ENCODE results near the gene C2CD4C. TPM values are rescaled to one million over a fixed set of nuclear protein-coding genes. Genes with fewer than 3 reads are reported as not detected.

The C2CD4C gene
- total RNA-seq, 3 donors from 2014 or later = 0.17 to 1.7 (median 0.65) TPM

DNA sequence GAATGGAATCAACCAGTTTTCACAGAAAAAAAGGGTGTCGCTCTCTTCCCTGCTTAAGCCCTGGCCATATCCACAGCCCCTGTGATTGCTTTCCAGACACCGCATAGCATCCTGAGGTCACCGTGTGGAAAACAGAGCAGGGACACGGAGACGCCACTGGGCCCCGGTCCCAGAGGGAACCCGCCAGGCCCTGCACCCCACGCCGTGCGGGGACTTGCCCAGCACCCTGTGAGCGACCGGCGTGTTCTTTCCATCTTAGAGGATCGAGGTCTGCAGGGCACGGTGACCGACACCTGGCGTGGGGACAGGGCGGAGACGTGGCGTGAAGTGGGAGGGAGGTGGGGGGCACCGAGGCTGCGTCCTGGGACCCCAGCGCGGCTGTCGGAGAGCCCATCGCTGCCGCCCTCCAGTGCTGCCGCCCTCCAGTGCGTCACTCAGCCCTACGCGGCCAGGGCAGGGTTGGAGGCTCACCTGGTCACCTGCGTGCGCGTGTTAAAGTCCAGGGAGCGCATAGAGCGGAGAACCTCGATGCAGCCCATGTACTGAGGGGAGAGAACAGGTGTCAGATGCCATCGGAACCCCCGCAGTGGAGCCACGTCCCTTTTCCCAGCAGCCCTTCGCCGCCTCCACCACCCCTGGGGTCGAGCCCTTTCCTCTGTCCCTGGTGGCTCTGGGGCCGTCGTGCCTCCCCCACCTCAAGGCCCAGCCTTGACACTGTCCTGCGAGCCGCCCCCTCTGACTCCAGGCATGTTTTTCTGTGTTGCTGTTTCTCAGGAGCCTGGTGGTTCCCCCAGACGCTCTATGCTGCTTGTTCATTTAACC lies 31.7 kb upstream of the C2CD4C start:
- Histone ChIP-seq H3K4me3 (no peak overlapping the region), H3K4me1 (ENCODE audit: low read depth) (no peaks in the 10 kb centered on the region), H3K9me3 (no peaks in the 10 kb centered on the region), H3K36me3 (ENCODE audit: low read depth) (no peaks in the 10 kb centered on the region)
- intact Hi-C loops (cut with DNase I, micrococcal nuclease) = no loop called here
- TF ChIP-seq, protein P1, sequence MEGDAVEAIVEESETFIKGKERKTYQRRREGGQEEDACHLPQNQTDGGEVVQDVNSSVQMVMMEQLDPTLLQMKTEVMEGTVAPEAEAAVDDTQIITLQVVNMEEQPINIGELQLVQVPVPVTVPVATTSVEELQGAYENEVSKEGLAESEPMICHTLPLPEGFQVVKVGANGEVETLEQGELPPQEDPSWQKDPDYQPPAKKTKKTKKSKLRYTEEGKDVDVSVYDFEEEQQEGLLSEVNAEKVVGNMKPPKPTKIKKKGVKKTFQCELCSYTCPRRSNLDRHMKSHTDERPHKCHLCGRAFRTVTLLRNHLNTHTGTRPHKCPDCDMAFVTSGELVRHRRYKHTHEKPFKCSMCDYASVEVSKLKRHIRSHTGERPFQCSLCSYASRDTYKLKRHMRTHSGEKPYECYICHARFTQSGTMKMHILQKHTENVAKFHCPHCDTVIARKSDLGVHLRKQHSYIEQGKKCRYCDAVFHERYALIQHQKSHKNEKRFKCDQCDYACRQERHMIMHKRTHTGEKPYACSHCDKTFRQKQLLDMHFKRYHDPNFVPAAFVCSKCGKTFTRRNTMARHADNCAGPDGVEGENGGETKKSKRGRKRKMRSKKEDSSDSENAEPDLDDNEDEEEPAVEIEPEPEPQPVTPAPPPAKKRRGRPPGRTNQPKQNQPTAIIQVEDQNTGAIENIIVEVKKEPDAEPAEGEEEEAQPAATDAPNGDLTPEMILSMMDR (IDR thresholded peaks at IDR 0.05) = no peak
- DNase-seq = no peak
- ATAC-seq = no peak

DNA sequence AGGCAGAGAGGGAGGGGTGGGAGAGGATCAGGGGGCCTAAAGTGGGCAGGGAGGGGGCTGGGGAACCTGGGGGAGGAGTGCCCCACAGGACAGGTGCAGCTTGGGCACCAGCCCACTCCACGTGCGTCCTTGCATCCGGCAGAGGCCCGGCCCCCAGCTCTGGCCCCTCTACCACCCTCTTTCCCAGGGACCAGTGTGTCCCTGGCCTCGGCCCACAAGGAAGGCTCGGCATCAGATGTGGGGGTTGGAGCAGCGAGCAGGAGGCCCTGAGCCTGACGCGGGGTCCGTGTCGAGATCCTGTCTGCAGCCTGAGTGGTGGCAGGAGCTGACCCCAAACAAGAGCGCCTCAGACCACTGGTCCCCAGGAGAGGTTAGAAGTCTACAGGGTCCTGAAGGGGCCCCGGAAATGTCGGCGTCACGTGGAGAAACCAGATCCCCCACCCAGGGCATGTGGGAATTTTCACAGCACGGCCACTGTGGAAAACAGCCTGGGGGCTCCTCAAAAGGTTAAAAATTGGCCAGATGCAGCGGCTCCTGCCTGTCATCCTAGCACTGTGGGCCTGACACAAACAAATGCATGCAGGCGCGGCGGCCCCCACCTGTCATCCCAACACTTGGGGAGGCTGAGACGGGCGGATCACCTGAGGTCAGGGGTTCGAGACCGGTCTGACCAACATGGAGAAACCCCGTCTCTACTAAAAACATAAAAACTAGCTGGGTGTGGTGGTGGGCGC lies 30.4 kb upstream of the C2CD4C start:
- intact Hi-C loops (cut with DNase I, micrococcal nuclease) = no loop called here
- no peak overlapping the region for H3K4me3 ChIP-seq
- no peaks in the 10 kb centered on the region for H3K4me1 ChIP-seq (ENCODE audit: low read depth)
- H3K36me3 ChIP-seq (ENCODE audit: low read depth) = no peaks in the 10 kb centered on the region
- H3K9me3 ChIP-seq = no peaks in the 10 kb centered on the region
- ATAC-seq (no peak), DNase-seq (no peak)
- TF ChIP-seq, protein P1 (IDR thresholded peaks at IDR 0.05) = no peak

DNA sequence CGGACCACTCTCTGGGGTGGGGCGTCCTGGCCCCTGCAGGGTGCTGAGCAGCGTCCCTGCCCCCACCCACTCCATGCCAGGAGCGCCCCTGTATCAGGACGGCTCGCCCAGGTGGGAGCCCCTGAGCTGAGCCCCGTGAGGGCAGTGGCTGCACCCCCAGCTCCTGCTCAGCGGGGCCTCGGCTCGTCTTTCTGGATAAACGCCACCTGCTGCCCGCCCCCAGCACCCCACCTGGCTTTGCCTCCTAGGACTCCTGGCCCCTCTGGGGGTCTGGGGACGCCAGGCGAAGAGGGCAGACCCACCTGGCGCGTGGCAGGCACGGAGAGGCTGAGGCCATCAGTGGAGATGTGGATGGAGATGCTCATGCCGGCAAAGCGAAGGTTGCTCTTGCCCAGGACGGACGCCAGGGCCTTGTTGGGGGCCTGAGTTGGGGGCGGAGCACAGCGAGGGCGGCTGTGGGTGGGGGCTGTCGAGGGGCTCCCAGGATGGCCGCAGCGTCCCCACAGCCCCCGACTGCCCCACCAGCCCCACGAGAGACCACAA lies 29.5 kb upstream of the C2CD4C start:
- TF ChIP-seq, protein P1 (IDR thresholded peaks at IDR 0.05) = no peak
- Histone ChIP-seq H3K9me3 (no peaks in the 10 kb centered on the region), H3K4me1 (ENCODE audit: low read depth) (no peaks in the 10 kb centered on the region), H3K4me3 (no peak overlapping the region), H3K36me3 (ENCODE audit: low read depth) (no peaks in the 10 kb centered on the region)
- DNase-seq (no peak), ATAC-seq (no peak)
- intact Hi-C loops (cut with DNase I, micrococcal nuclease) = no loop called here

DNA sequence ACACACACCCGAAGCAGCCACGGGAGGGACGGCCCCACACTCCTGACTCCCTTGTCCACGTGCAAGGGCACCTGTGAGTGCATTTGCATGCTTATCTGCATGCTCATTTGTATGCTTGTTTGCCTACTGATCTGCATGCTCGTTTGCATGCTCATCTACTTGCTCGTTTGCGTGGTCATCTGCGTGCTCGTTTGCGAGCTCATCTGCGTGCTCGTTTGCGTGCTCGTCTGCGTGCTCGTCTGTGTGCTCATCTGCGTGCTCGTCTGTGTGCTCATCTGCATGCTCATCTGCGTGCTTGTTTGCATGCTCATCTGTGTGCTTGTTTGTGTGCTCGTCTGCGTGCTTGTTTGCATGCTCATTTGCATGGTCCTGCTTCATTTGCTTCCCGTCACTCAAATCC lies 28.1 kb upstream of the C2CD4C start:
- TF ChIP-seq, protein P1 (IDR thresholded peaks at IDR 0.05) = no peak
- DNase-seq (no peak), ATAC-seq (no peak)
- Histone ChIP-seq H3K36me3 (ENCODE audit: low read depth) (no peaks in the 10 kb centered on the region), H3K4me1 (ENCODE audit: low read depth) (no peaks in the 10 kb centered on the region), H3K4me3 (no peak overlapping the region), H3K9me3 (no peaks in the 10 kb centered on the region)
- intact Hi-C loops (cut with DNase I, micrococcal nuclease) = no loop called here

DNA sequence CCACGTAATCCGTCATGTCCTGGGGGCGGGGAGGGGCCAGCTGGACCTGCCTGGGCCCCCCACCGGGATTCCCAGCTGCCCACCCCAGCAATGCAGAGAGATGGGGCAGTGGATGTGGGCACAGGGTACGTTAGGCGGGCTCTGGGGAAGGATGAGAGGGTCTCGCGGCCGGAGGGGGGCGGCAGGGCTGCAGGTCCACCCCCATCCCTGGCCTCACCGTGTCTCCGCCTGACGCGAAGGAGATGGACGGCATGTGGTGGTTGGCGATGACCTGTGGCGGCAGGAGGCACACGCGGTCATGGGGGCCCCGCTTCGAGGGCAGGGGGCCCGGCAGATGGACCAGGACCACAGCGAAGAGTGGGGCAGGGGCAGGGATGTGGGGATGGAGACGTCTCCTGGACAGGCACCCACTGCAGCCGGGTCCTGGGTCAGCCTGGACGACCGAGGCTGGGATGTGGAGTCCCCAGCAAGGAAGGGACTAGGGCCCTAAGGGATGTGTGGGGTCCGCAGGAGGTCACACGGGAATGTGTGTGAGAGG lies 27.5 kb upstream of the C2CD4C start:
- Histone ChIP-seq H3K4me1 (ENCODE audit: low read depth) (no peaks in the 10 kb centered on the region), H3K4me3 (no peak overlapping the region), H3K36me3 (ENCODE audit: low read depth) (no peaks in the 10 kb centered on the region), H3K9me3 (no peaks in the 10 kb centered on the region)
- ATAC-seq = no peak
- intact Hi-C loops (cut with DNase I, micrococcal nuclease) = no loop called here
- TF ChIP-seq, protein P1 (IDR thresholded peaks at IDR 0.05) = no peak
- DNase-seq = no peak
